ENCODE data around the gene COL4A2. TPM values are rescaled to one million over a fixed set of nuclear protein-coding genes. Genes with fewer than 3 reads are reported as not detected.

COL4A2 gene
- total RNA-seq, 2 experiments from 2014 or later, result not detected

DNA sequence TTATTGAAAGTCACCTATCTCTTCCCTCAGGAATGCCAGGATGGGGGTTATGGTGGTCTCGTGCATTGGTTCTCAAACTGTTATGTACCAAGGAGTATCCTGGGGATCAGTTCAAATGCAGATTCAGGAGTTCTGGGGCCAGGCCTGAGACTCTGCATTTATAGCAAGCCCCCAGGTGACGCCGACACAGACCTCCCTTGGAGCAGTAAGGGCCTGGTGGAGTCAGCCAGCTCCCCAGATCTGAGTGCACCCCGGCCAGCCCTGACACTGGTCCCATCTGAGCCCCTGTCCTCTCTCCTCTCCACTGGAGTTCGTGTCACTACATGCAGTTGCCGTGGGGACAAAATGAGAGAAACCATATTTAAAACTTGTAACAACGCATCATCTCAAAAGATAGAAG, 112.9 kb downstream of the COL4A2 start:
- no peak overlapping the region for H3K27ac Mint-ChIP-seq
- no peaks in the 10 kb centered on the region for H3K9me3 Mint-ChIP-seq
- H3K27me3 Mint-ChIP-seq, result peaks cover 67% of the 10 kb centered on the region
- ChIA-PET CTCF (interaction anchor here (1.0 kb wide), 1 partner anchor 8 kb away, joined by 3 read pairs; no protein-coding TSS in a partner anchor), POLR2A (no interaction called here)
- H3K4me1 Mint-ChIP-seq, result peaks cover 5% of the 10 kb centered on the region
- DNase-seq, result no peak
- H3K36me3 Mint-ChIP-seq (ENCODE audit: low read depth), result no peaks in the 10 kb centered on the region
- H3K4me3 Mint-ChIP-seq, result no peak overlapping the region

- no peaks in the 10 kb centered on the region for H3K9me3 Mint-ChIP-seq
- H3K27me3 Mint-ChIP-seq, result peaks cover 70% of the 10 kb centered on the region
- CTCF ChIA-PET, result interaction anchor here (1.0 kb wide), 1 partner anchor 9 kb away, joined by 3 read pairs; no protein-coding TSS in a partner anchor
- no peak overlapping the region for H3K4me3 Mint-ChIP-seq
- no peak overlapping the region for H3K27ac Mint-ChIP-seq
- peaks cover 5% of the 10 kb centered on the region for H3K4me1 Mint-ChIP-seq
- DNase-seq, result no peak
- POLR2A ChIA-PET, result no interaction called here
- no peaks in the 10 kb centered on the region for H3K36me3 Mint-ChIP-seq (ENCODE audit: low read depth)
These were observed 113.5 kb downstream of the COL4A2 start for GRCh38 chr13:110420626-110421025.

DNA sequence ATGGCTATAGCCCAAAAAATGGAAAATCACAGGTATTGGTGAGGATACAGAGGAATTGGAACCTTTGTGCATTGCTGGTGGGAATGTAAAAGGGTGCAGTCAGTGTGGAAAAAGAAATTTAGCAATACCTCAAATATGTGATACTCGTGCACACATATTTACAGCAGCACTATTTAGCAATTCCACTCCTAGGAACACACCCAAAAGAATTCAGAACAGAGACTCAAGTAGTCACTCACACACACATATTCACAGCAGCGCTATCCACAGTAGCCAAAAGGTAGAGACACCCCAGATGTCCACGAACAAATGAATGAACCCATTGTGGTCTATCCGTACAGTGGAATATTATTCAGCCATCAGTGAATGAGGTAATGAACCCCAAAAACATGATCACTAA, 114.0 kb downstream of the COL4A2 start:
- no peak for DNase-seq
- no peaks in the 10 kb centered on the region for H3K9me3 Mint-ChIP-seq
- CTCF ChIA-PET, result no interaction called here
- no peak overlapping the region for H3K27ac Mint-ChIP-seq
- no peak overlapping the region for H3K4me3 Mint-ChIP-seq
- H3K27me3 Mint-ChIP-seq, result peaks cover 69% of the 10 kb centered on the region
- peaks cover 5% of the 10 kb centered on the region for H3K4me1 Mint-ChIP-seq
- POLR2A ChIA-PET, result no interaction called here
- no peaks in the 10 kb centered on the region for H3K36me3 Mint-ChIP-seq (ENCODE audit: low read depth)

DNA sequence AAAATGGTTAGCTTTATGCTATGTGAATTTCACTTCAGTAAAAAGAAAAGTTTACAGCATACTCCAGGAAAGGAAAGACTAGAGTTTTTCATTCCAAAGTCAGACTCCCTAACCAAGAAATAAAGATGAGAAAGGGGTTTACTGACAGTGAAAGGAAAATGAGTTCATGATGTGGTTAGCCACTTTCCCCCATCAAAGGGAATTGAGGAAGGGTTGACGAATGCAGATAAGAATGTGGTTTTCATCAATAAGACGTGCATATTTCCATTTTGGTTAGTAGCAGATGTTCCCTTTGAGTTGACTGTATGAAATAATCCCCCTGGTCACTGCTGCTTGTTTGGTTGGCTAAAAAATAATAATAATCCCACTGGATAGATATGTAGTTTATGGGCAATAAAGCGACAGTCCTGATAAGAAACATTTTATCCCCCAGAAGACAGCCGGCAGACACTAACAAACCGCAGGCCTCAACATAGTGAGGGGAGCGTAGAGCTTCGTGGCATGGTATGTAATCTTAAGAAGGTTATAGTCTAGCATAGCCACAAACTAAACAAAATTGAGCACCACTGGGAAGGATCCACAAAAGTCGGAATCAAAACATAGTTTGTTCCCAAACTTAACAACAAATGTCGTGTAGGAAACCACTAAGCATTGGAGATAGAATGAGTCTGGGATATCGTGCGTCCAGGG, 114.8 kb downstream of the COL4A2 start:
- H3K27me3 Mint-ChIP-seq, result peaks cover 71% of the 10 kb centered on the region

GRCh38 chr13:110422913-110423688, 116.0 kb downstream of the COL4A2 start:
- Mint-ChIP-seq H3K27me3 (peaks cover 66% of the 10 kb centered on the region), H3K9me3 (no peaks in the 10 kb centered on the region), H3K4me1 (peaks cover 5% of the 10 kb centered on the region), H3K4me3 (no peak overlapping the region), H3K27ac (no peak overlapping the region), H3K36me3 (ENCODE audit: low read depth) (no peaks in the 10 kb centered on the region)
- ChIA-PET POLR2A (no interaction called here), CTCF (no interaction called here)
- DNase-seq, result no peak

More for the DNA sequence above, 114.8 kb downstream of the COL4A2 start:
- DNase-seq, result no peak
- no peak overlapping the region for H3K27ac Mint-ChIP-seq
- peaks cover 5% of the 10 kb centered on the region for H3K4me1 Mint-ChIP-seq
- ChIA-PET CTCF (no interaction called here), POLR2A (no interaction called here)
- H3K9me3 Mint-ChIP-seq, result no peaks in the 10 kb centered on the region
- H3K36me3 Mint-ChIP-seq (ENCODE audit: low read depth), result no peaks in the 10 kb centered on the region
- no peak overlapping the region for H3K4me3 Mint-ChIP-seq

DNA sequence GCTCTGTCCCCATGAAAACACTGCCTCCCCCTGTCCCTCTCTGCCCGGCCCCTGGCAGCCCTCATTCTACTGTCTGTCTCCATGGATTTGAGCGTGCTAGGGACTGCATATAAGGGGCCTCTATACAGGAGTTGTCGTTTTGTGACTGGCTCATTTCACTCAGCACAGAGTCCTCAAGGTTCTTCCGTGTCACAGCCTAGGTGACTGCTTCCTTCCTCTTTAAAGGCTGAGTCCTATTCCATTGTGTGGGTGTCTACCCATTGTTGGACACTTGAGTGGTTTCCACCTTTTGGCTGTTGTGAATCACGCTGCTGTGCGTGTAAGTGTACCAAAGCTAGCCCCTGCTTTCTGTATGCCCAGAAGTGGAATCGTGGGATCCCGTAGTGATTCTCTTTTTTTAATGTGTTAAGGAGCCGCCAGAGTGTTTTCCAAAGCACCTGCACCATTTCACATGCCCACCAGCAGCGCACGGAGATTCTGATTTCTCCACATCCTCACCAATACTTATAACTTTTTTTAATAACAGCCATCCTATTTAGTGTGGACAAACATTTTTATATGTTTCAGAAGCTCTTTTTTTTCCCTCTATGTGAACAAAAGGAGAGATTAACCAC, 116.7 kb downstream of the COL4A2 start:
- CTCF ChIA-PET, result no interaction called here

GRCh38 chr13:110424569-110425443, 117.7 kb downstream of the COL4A2 start:
- Mint-ChIP-seq H3K9me3 (no peaks in the 10 kb centered on the region), H3K27me3 (peaks cover 58% of the 10 kb centered on the region), H3K36me3 (ENCODE audit: low read depth) (no peaks in the 10 kb centered on the region), H3K4me3 (no peak overlapping the region), H3K27ac (no peak overlapping the region), H3K4me1 (peaks cover 5% of the 10 kb centered on the region)
- no peak for DNase-seq
- POLR2A ChIA-PET, result no interaction called here
- CTCF ChIA-PET, result no interaction called here

More for the DNA sequence above, 116.7 kb downstream of the COL4A2 start:
- DNase-seq, result no peak
- POLR2A ChIA-PET, result no interaction called here
- no peak overlapping the region for H3K27ac Mint-ChIP-seq
- no peaks in the 10 kb centered on the region for H3K36me3 Mint-ChIP-seq (ENCODE audit: low read depth)
- peaks cover 5% of the 10 kb centered on the region for H3K4me1 Mint-ChIP-seq
- H3K27me3 Mint-ChIP-seq, result peaks cover 62% of the 10 kb centered on the region
- H3K4me3 Mint-ChIP-seq, result no peak overlapping the region
- H3K9me3 Mint-ChIP-seq, result no peaks in the 10 kb centered on the region

DNA sequence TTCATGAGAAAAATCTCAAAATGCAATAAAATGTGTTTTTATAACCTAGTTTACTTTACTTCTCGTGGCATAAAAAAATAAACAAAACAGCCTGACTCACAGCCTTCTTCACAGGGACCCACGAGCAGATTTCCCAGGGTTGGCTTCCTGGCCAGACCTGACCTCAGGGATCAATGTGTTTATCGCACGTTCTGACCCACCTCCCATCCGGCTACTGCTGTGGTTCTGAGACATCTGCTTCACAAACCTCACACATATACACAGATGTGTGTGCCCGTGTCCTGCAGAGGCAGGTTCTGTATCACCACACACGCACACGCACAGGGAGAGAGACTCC, 118.3 kb downstream of the COL4A2 start:
- Mint-ChIP-seq H3K27ac (no peak overlapping the region), H3K4me1 (peaks cover 5% of the 10 kb centered on the region), H3K4me3 (no peak overlapping the region), H3K9me3 (no peaks in the 10 kb centered on the region), H3K27me3 (peaks cover 54% of the 10 kb centered on the region), H3K36me3 (ENCODE audit: low read depth) (no peaks in the 10 kb centered on the region)
- DNase-seq, result no peak
- POLR2A ChIA-PET, result no interaction called here
- CTCF ChIA-PET, result no interaction called here

- Mint-ChIP-seq H3K9me3 (no peaks in the 10 kb centered on the region), H3K27me3 (peaks cover 51% of the 10 kb centered on the region), H3K36me3 (ENCODE audit: low read depth) (no peaks in the 10 kb centered on the region), H3K4me1 (no peaks in the 10 kb centered on the region), H3K4me3 (no peak overlapping the region), H3K27ac (no peak overlapping the region)
- ChIA-PET CTCF (no interaction called here), POLR2A (no interaction called here)
- no peak for DNase-seq
These were observed 119.7 kb downstream of the COL4A2 start for GRCh38 chr13:110426735-110427134.

DNA sequence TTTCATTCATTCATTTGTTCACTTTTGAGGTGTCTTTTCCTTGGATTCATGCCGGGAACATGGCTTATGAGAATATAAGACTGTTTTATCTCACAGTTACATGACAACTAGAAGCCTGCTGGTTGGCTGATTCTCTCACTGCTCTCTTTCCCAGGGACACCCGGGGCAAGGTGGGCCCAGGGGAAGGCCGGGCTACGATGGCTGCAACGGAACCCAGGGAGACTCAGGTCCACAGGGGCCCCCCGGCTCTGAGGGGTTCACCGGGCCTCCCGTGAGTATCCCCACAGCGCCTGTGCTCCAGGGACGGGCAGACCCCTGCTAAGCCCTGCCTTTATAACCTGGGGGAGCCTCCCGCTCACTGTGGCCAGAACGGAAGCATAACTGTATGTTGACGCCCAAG, 121.2 kb downstream of the COL4A2 start:
- Mint-ChIP-seq H3K9me3 (no peaks in the 10 kb centered on the region), H3K36me3 (ENCODE audit: low read depth) (no peaks in the 10 kb centered on the region), H3K27me3 (peaks cover 47% of the 10 kb centered on the region), H3K27ac (no peak overlapping the region), H3K4me1 (no peaks in the 10 kb centered on the region), H3K4me3 (no peak overlapping the region)
- ChIA-PET CTCF (no interaction called here), POLR2A (no interaction called here)
- DNase-seq, result no peak

DNA sequence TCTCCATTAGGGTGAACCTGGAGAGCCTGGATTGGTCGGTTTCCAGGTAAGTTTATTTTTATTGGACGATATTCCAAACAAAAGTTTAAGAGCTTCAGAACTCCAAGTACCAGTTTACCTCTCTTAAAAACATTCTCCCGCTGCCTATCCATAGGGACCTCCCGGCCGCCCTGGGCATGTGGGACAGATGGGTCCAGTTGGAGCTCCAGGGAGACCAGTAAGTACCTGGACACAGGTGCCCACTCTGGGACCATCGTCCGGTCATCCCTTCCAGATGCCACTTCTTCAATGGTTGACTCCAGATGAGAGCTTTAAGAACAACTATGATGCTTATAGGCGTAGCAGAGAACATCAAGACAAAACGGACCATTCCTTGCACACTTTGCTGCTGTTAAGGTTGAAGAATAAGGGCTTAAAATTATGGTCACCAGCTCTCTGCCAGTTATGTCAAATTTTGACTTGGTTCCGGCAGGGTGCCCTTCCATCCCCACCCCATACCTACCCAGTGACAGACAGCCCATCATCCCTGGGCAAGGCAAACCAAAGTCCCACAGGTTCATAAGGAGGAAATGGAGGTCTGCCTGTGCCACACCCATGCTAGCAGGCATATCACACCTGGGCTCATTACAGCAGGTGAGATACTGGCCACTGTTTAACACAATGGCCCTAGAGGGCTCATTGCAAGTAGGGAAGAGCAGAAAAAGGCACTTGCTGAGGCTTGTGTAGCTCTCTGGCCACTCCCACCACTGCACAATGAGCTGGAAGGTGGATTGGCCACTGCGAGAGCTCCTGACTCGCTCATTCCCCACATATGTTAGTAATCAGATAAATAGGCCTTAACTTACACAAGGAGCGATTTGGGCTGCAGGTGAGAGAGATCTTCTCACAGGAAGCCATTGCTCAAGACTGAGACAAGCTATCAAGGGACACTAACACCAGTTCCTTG, 123.6 kb downstream of the COL4A2 start:
- Mint-ChIP-seq H3K4me3 (no peak overlapping the region), H3K9me3 (no peaks in the 10 kb centered on the region), H3K27me3 (peaks cover 41% of the 10 kb centered on the region), H3K27ac (no peak overlapping the region), H3K36me3 (ENCODE audit: low read depth) (no peaks in the 10 kb centered on the region), H3K4me1 (no peaks in the 10 kb centered on the region)
- ChIA-PET POLR2A (no interaction called here), CTCF (no interaction called here)
- no peak for DNase-seq

DNA sequence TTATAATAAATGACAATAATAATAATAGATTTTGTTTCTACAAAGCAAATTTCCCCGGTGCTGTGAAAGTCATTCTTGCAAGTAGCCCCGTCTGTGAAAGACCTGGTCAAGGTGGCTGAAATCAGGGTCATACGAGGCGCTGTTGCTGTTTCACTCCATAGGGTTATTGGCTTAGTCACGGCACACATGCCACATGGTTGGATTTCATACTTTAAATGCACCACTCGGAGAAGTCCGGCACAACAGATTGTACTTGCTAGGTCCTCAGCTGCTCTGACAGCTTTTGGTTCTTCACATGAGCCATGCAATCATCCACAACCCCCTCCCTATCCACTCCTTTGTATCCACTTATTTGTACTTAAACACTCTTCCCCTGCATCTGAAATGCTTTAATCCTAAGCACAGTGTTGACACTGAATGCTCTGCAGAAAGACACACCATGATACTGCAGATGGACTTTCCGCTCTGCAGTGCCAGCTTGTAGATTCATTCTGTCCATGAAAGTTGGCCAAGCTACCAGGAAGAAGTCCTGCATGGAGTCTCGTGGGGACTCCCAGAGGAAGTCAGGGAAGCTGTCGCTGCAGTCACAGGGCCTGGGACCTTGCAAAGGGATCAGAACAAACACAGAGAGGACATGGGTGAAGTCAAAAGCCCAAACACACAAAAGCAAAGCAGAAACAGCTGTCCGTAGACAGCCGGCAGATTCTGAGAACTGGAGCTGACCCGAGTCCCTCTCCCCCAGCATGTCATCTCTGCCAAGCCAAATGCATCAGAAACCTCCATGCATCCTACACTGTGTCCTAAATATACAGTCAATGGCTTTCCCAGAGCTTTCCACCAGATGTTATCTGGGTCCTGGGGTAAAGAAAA, 124.6 kb downstream of the COL4A2 start:
- H3K27me3 Mint-ChIP-seq, result peaks cover 32% of the 10 kb centered on the region
- H3K36me3 Mint-ChIP-seq (ENCODE audit: low read depth), result no peaks in the 10 kb centered on the region
- no peak overlapping the region for H3K4me3 Mint-ChIP-seq
- no peak for DNase-seq
- no peaks in the 10 kb centered on the region for H3K4me1 Mint-ChIP-seq
- CTCF ChIA-PET, result no interaction called here
- H3K9me3 Mint-ChIP-seq, result no peaks in the 10 kb centered on the region
- POLR2A ChIA-PET, result no interaction called here
- no peak overlapping the region for H3K27ac Mint-ChIP-seq
